Measurements from ENCODE around the gene VSX2. TPM values are rescaled to one million over a fixed set of nuclear protein-coding genes. Genes with fewer than 3 reads are reported as not detected.
A peak's percentile ranks its signal among the peaks of the same experiment; 100 is the strongest.

VSX2 gene
- total RNA-seq, 1 experiment from 2014 or later = not detected

GRCh38 chr14:74257078-74257940, 18.1 kb downstream of the VSX2 start:
- no peak overlapping the region for H2AK5ac ChIP-seq (ENCODE audit: insufficient read length, low read length)
- H4K91ac ChIP-seq (ENCODE audit: insufficient read length, low read depth, low read length) = no peak overlapping the region
- Mint-ChIP-seq H3K4me3 (peak overlapping the region; percentile 71 to 89), H3K27me3 (ENCODE audit: low read depth) (peaks cover 64% of the 10 kb centered on the region), H3K36me3 (ENCODE audit: insufficient read depth in 1 of 3, low read depth in 3 of 3) (no peaks in the 10 kb centered on the region), H3K9me3 (no peaks in the 10 kb centered on the region; a peak in 1 of 5 replicates), H3K4me1 (0 out of 4 replicates have a peak, but pooled peaks cover 0 to 3% of the 10 kb centered on the region in 2 experiments), H3K27ac (no peak overlapping the region)
- H4K5ac ChIP-seq (ENCODE audit: insufficient read length, low read depth, low read length) = no peak overlapping the region
- H3T11ph ChIP-seq (ENCODE audit: low read length) = no peak overlapping the region
- H3K4me2 ChIP-seq (ENCODE audit: insufficient read depth, insufficient read length, low read length) = peak overlapping the region; percentile 68
- H3K14ac ChIP-seq (ENCODE audit: insufficient read depth, low read length) = no peak overlapping the region
- peak; percentile 72 for DNase-seq
- H2BK20ac ChIP-seq (ENCODE audit: low read depth, low read length, poor library complexity, severe bottlenecking) = no peak overlapping the region
- no peak overlapping the region for H2AFZ ChIP-seq (ENCODE audit: low read length)
- peaks cover 9% of the 10 kb centered on the region for H3K23me2 ChIP-seq (ENCODE audit: insufficient read length, low read depth, low read length, poor library complexity, severe bottlenecking)
- no peak overlapping the region for H3K56ac ChIP-seq (ENCODE audit: insufficient read length, low read depth, low read length)
- H3K4ac ChIP-seq (ENCODE audit: low read depth, low read length) = no peak overlapping the region
- H3K23ac ChIP-seq (ENCODE audit: insufficient read length, low read depth, low read length) = no peak overlapping the region
- H3K9me3 ChIP-seq (ENCODE audit: control insufficient read depth, low read depth, low read length) = no peaks in the 10 kb centered on the region
- no peak overlapping the region for H2BK120ac ChIP-seq (ENCODE audit: low read depth, low read length, poor library complexity, severe bottlenecking)
- no peak overlapping the region for H2BK12ac ChIP-seq (ENCODE audit: insufficient read length, low read depth, low read length)
- H3K4me1 ChIP-seq (ENCODE audit: insufficient read depth, low read length) = no peaks in the 10 kb centered on the region
- H3K9ac ChIP-seq (ENCODE audit: extremely low read depth, insufficient read length, low read length) = no peak overlapping the region
- no peak overlapping the region for H3K18ac ChIP-seq (ENCODE audit: insufficient read length, low read depth, low read length)
- no peaks in the 10 kb centered on the region for H4K20me1 ChIP-seq (ENCODE audit: control insufficient read depth, insufficient read depth, insufficient read length)
- H2BK15ac ChIP-seq (ENCODE audit: low read depth, low read length) = no peak overlapping the region
- H3K27me3 ChIP-seq (ENCODE audit: insufficient read depth, low read length) = peaks cover 12% of the 10 kb centered on the region; the same call in 1 of the 2 replicates
- no CpG with 5 or more reads among the region's 68 CpGs for WGBS (ENCODE audit: extremely low coverage, insufficient read length, low lambda C conversion rate)
- no peak overlapping the region for H4K8ac ChIP-seq (replicated peaks; ENCODE audit: insufficient read length, low read depth, low read length)
- H2BK5ac ChIP-seq (ENCODE audit: insufficient read length, low read length) = no peak overlapping the region
- no peaks in the 10 kb centered on the region for H3K79me1 ChIP-seq (ENCODE audit: insufficient read depth, low read depth, low read length, poor library complexity, severe bottlenecking)
- no peak overlapping the region for H3K27ac ChIP-seq (ENCODE audit: insufficient read length, low read depth, low read length)
- TF ChIP-seq, protein P1, sequence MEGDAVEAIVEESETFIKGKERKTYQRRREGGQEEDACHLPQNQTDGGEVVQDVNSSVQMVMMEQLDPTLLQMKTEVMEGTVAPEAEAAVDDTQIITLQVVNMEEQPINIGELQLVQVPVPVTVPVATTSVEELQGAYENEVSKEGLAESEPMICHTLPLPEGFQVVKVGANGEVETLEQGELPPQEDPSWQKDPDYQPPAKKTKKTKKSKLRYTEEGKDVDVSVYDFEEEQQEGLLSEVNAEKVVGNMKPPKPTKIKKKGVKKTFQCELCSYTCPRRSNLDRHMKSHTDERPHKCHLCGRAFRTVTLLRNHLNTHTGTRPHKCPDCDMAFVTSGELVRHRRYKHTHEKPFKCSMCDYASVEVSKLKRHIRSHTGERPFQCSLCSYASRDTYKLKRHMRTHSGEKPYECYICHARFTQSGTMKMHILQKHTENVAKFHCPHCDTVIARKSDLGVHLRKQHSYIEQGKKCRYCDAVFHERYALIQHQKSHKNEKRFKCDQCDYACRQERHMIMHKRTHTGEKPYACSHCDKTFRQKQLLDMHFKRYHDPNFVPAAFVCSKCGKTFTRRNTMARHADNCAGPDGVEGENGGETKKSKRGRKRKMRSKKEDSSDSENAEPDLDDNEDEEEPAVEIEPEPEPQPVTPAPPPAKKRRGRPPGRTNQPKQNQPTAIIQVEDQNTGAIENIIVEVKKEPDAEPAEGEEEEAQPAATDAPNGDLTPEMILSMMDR (conservative IDR thresholded peaks at IDR 0.05) = peak; percentile 96
- H3K79me2 ChIP-seq (ENCODE audit: insufficient read depth, low read length) = no peaks in the 10 kb centered on the region

Measured in H9 (cell line).